ENCODE measurements around the gene FAM98B.

DNA sequence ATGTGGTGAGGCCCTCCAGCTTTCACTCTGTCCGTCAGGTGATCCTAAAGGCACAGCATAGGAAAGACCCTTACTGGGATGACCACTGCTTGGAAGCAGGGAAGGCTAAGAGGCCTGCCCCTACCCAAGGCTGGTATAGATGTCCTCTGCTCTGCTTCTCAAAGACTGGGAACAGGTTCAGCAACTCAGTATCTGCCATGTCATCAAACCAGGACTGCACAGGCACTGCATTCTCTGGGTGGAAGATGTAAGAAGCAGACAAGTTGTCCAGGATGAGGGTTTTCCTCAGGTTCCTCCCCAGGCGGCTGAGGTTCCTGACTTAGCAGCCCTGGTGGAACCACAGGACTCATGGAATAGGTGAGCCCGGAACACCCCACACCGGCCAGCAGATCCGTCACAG, 4.7 kb downstream of the FAM98B start:
- TF ChIP-seq, protein P1, sequence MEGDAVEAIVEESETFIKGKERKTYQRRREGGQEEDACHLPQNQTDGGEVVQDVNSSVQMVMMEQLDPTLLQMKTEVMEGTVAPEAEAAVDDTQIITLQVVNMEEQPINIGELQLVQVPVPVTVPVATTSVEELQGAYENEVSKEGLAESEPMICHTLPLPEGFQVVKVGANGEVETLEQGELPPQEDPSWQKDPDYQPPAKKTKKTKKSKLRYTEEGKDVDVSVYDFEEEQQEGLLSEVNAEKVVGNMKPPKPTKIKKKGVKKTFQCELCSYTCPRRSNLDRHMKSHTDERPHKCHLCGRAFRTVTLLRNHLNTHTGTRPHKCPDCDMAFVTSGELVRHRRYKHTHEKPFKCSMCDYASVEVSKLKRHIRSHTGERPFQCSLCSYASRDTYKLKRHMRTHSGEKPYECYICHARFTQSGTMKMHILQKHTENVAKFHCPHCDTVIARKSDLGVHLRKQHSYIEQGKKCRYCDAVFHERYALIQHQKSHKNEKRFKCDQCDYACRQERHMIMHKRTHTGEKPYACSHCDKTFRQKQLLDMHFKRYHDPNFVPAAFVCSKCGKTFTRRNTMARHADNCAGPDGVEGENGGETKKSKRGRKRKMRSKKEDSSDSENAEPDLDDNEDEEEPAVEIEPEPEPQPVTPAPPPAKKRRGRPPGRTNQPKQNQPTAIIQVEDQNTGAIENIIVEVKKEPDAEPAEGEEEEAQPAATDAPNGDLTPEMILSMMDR (conservative IDR thresholded peaks at IDR 0.05; ENCODE audit: low read length), result no peak
- no peak for TF ChIP-seq EZH2phosphoT487 (IDR thresholded peaks at IDR 0.05; ENCODE audit: borderline replicate concordance, low read depth, low read length)

Measured in OCI-LY7 (cell line).